Measurements from ENCODE around the gene CNTN4. TPM values are rescaled to one million over a fixed set of nuclear protein-coding genes. Genes with fewer than 3 reads are reported as not detected.

Gene CNTN4
- total and polyA plus RNA-seq, 2 of the 8 experiments (the other 6 are each of a cell fraction or from before 2014, with no cell fraction given) = 0.41 to 2.2 TPM

- Histone ChIP-seq H3K4me3 (ENCODE audit: extremely low read depth in 1 of 4, insufficient read depth in 2 of 4, low read depth in 3 of 4, low read length in 4 of 4) (no peak overlapping the region), H4K5ac (ENCODE audit: insufficient read length, low read depth, low read length) (no peak overlapping the region), H3K4me2 (ENCODE audit: insufficient read depth in 1 of 2, low read depth in 2 of 2, low read length in 2 of 2) (no peak overlapping the region), H3K27ac (ENCODE audit: low read depth, low read length) (no peak overlapping the region), H3K36me3 (ENCODE audit: control insufficient read depth in 2 of 4, insufficient read depth in 4 of 4, low read length in 3 of 4) (no peaks in the 10 kb centered on the region), H3K79me1 (ENCODE audit: low read depth, low read length) (no peaks in the 10 kb centered on the region), H2BK5ac (ENCODE audit: low read depth, low read length) (no peak overlapping the region), H3K9me3 (ENCODE audit: insufficient read depth in 2 of 2, low read depth in 1 of 2, low read length in 1 of 2) (no peaks in the 10 kb centered on the region), H4K8ac (ENCODE audit: extremely low read depth, insufficient read depth, low read length) (no peak overlapping the region), H3K4ac (replicated peaks; ENCODE audit: insufficient read length, low read depth, low read length) (no peak overlapping the region), H3K18ac (ENCODE audit: extremely low read depth, low read length) (no peak overlapping the region), H2BK15ac (ENCODE audit: low read length) (no peak overlapping the region), H2BK20ac (ENCODE audit: low read length) (no peak overlapping the region), H3K14ac (ENCODE audit: insufficient read length) (no peak overlapping the region), H4K91ac (replicated peaks; ENCODE audit: insufficient read length, low read length) (no peak overlapping the region), H2AK5ac (ENCODE audit: low read depth, low read length) (no peak overlapping the region), H3K27me3 (replicated peaks in 1 of 4; ENCODE audit: control insufficient read depth in 3 of 4, extremely low read depth in 1 of 4, insufficient read depth in 3 of 4, low read length in 3 of 4) (no peaks in the 10 kb centered on the region), H3K56ac (replicated peaks; ENCODE audit: insufficient read length, low read depth, low read length) (no peak overlapping the region), H3K9ac (replicated peaks in 1 of 4; ENCODE audit: extremely low read depth in 1 of 4, low read depth in 3 of 4, low read length in 3 of 4) (no peak overlapping the region), H3K4me1 (replicated peaks in 1 of 4; ENCODE audit: control insufficient read depth in 3 of 4, insufficient read depth in 4 of 4, low read length in 3 of 4) (peaks cover 2 to 3% (median 2%) of the 10 kb centered on the region in 4 experiments; a peak in 3 of 7 replicates), H3K79me2 (ENCODE audit: control insufficient read depth in 1 of 2, insufficient read depth in 2 of 2, low read length in 2 of 2) (no peaks in the 10 kb centered on the region), H2AFZ (ENCODE audit: low read length) (no peak overlapping the region), H3K23ac (ENCODE audit: insufficient read length) (no peak overlapping the region), H2BK120ac (replicated peaks; ENCODE audit: low read depth, low read length) (no peak overlapping the region), H4K20me1 (replicated peaks in 1 of 2; ENCODE audit: control insufficient read depth in 1 of 2, insufficient read depth in 2 of 2, low read length in 2 of 2) (no peaks in the 10 kb centered on the region), H2BK12ac (ENCODE audit: low read depth, low read length) (no peak overlapping the region), H3K23me2 (ENCODE audit: low read depth, low read length) (no peaks in the 10 kb centered on the region)
- no peak for FAIRE-seq
- CTCF ChIA-PET (ENCODE audit: partially characterized antibody) = no interaction called here
- 85% methylated on average over 1 of the region's 1 CpG; no CpG with 5 or more reads in 1 of the 2 experiments for WGBS, 2 experiments (ENCODE audit: extremely low coverage in 1 of 2, insufficient coverage in 1 of 2, insufficient read length in 1 of 2, insufficient replicate concordance in 2 of 2, low coverage in 1 of 2, low lambda C conversion rate in 2 of 2, missing lambda C conversion rate in 1 of 2)
- DNase-seq (ENCODE audit: low read depth in 1 of 2, low spot score in 2 of 2) = no peak
- POLR2A ChIA-PET (ENCODE audit: partially characterized antibody) = no interaction called here
- no peak for TF ChIP-seq CHD2 (IDR thresholded peaks at IDR 0.05; ENCODE audit: low read length)
- TF ChIP-seq TEAD4 (IDR thresholded peaks at IDR 0.05; ENCODE audit: low read depth, low read length) = no peak
- no peak for TF ChIP-seq RXRA (IDR thresholded peaks at IDR 0.05; ENCODE audit: insufficient read depth, low read depth, low read length)
- TF ChIP-seq PHF8 (conservative IDR thresholded peaks at IDR 0.05; ENCODE audit: low read depth, low read length) = no peak
- no peak for TF ChIP-seq POLR2A (IDR thresholded peaks at IDR 0.05; ENCODE audit: control extremely low read depth in 1 of 2, low read depth in 2 of 2, low read length in 2 of 2)
- TF ChIP-seq CTBP2 (IDR thresholded peaks at IDR 0.05; ENCODE audit: borderline replicate concordance, insufficient read depth, insufficient read length, low read length) = no peak
- TF ChIP-seq TAF7 (optimal IDR thresholded peaks at IDR 0.05; ENCODE audit: borderline replicate concordance, low read depth, low read length) = no peak
- TF ChIP-seq TAF1 (IDR thresholded peaks at IDR 0.05; ENCODE audit: low read depth, low read length) = no peak
- TF ChIP-seq ATF3 (IDR thresholded peaks at IDR 0.05; ENCODE audit: insufficient read depth, low read depth, low read length) = no peak
- no peak for TF ChIP-seq RBBP5 (IDR thresholded peaks at IDR 0.05; ENCODE audit: borderline replicate concordance, low read depth, low read length)
- TF ChIP-seq MAFK (IDR thresholded peaks at IDR 0.05; ENCODE audit: low read depth, low read length) = no peak
- no peak for TF ChIP-seq SIN3A (conservative IDR thresholded peaks at IDR 0.05 in 1 of 2, IDR thresholded peaks at IDR 0.05 in 1 of 2; ENCODE audit: low read depth in 1 of 2, low read length in 2 of 2)
- TF ChIP-seq HDAC6 (IDR thresholded peaks at IDR 0.05; ENCODE audit: low read depth, low read length) = no peak
- no peak for TF ChIP-seq SUZ12 (IDR thresholded peaks at IDR 0.05; ENCODE audit: low read length)
Observed at GRCh38 chr3:2772803-2773202, 674.1 kb downstream of the CNTN4 start.
